ENCODE data around the gene PDLIM3. TPM values are rescaled to one million over a fixed set of nuclear protein-coding genes. Genes with fewer than 3 reads are reported as not detected.

PDLIM3 gene
- polyA plus RNA-seq, 1 donor (not counting 4 experiments of a cell fraction or from before 2014, with no cell fraction given): not detected

DNA sequence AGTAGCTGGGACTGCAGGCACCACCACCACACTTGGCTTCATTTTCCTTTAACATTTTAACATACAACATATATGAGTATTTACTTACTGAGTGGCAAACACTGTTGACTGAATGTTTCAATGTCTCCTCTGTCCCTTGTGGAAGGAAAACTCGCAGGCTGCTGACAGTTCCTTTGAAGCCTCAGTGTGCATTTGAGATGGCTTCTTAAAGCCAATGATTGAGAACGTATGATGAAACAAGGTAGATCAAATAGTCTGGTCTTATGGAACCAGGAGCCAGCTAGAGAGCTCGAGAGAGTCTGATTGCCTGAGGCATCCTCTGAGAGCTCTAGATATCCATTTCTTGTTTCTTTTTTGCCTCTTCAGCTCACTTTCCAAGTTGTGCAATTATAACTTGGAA lies 43.0 kb upstream of the PDLIM3 start:
- dilution Hi-C loops (cut with MboI; ENCODE audit: extremely low pct_ligation_motif_present, low sequenced_read_pairs): no loop called here

DNA sequence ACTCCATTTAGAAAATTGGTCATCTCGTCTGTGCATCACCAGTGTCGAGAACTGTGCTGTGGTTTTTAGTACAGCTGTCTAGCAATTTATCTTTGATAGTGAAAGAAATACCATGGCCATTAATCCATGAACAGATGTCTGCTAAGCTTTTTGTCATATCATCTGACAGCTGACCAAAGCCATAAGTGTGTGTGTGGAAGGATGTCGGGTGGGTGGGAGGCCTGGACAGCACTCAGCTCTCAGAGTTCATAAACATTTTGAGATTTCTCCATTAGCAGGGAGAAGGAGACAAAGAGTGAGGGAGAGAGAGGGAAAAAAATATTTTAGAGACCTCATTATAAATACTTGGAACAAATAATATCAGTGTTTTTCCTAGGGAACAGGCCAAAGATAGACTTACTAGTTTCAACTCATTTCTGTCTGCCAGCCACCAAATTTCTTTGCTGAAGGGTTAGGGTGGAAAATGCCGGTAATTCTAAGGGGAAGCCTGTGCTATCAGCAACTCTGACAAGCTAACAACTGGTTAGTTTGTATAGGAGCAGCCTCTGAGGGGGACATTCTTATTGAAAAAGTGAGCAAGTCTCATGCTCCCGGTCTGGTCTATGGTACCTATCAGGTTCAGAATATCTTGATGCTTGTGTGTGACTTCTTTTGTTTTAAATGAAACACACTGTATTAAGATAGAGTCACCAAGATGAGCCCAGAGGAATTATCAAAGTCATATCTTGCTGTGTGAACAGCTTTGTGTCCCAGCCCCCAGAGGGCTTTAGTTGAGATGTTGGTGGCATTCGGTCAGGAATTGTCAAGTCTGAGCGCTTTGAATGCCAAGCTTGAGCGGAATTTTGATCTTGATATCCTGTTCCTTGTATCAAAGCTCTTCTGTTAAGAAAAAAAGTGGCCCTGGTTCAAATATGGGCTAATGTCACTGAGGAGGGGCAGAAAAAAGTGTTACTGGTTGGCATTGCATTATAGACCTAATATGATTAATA lies 41.9 kb upstream of the PDLIM3 start:
- TF ChIP-seq, protein P1, sequence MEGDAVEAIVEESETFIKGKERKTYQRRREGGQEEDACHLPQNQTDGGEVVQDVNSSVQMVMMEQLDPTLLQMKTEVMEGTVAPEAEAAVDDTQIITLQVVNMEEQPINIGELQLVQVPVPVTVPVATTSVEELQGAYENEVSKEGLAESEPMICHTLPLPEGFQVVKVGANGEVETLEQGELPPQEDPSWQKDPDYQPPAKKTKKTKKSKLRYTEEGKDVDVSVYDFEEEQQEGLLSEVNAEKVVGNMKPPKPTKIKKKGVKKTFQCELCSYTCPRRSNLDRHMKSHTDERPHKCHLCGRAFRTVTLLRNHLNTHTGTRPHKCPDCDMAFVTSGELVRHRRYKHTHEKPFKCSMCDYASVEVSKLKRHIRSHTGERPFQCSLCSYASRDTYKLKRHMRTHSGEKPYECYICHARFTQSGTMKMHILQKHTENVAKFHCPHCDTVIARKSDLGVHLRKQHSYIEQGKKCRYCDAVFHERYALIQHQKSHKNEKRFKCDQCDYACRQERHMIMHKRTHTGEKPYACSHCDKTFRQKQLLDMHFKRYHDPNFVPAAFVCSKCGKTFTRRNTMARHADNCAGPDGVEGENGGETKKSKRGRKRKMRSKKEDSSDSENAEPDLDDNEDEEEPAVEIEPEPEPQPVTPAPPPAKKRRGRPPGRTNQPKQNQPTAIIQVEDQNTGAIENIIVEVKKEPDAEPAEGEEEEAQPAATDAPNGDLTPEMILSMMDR (optimal IDR thresholded peaks at IDR 0.05 in 1 of 3, IDR thresholded peaks at IDR 0.05 in 1 of 3, conservative IDR thresholded peaks at IDR 0.05 in 1 of 3; ENCODE audit: extremely low read depth in 1 of 3, insufficient read depth in 2 of 3, low read length in 3 of 3): no peak
- TF ChIP-seq EZH2 (IDR thresholded peaks at IDR 0.05; ENCODE audit: low read length): no peak
- Histone ChIP-seq H3K4me2 (ENCODE audit: control insufficient read depth, extremely low read depth, insufficient read depth, low read depth, low read length) (no peak overlapping the region), H3K36me3 (ENCODE audit: control insufficient read depth in 2 of 2, extremely low read depth in 1 of 2, insufficient read depth in 2 of 2, low read length in 2 of 2) (no peaks in the 10 kb centered on the region), H4K20me1 (ENCODE audit: control insufficient read depth, extremely low read depth, insufficient read depth, low read length) (no peaks in the 10 kb centered on the region), H3K27ac (ENCODE audit: control insufficient read depth, insufficient read depth, low read length) (no peak overlapping the region), H2AFZ (ENCODE audit: control insufficient read depth, low read length) (no peak overlapping the region), H3K9ac (ENCODE audit: control insufficient read depth, extremely low read depth, insufficient read depth, low read length) (no peak overlapping the region), H3K9me1 (ENCODE audit: control insufficient read depth, extremely low read depth, insufficient read depth, low read length) (no peaks in the 10 kb centered on the region), H3K9me3 (ENCODE audit: control insufficient read depth, low read depth, low read length) (no peaks in the 10 kb centered on the region), H3K27me3 (ENCODE audit: control insufficient read depth, extremely low read depth, insufficient read depth, low read length) (no peaks in the 10 kb centered on the region), H3K4me3 (ENCODE audit: control insufficient read depth in 2 of 3, extremely low read depth in 1 of 3, insufficient read depth in 2 of 3, low read depth in 1 of 3, low read length in 3 of 3) (no peak overlapping the region), H3K4me1 (ENCODE audit: control insufficient read depth, extremely low read depth, insufficient read depth, low read length) (peaks cover 9% of the 10 kb centered on the region), H3K79me2 (ENCODE audit: control insufficient read depth, insufficient read depth, low read length) (no peaks in the 10 kb centered on the region)
- dilution Hi-C loops (cut with MboI; ENCODE audit: extremely low pct_ligation_motif_present, low sequenced_read_pairs): no loop called here
- FAIRE-seq (no peak), DNase-seq (ENCODE audit: low read depth, low spot score) (no peak)

More for the DNA sequence above, 43.0 kb upstream of the PDLIM3 start:
- Histone ChIP-seq H3K27ac (ENCODE audit: control insufficient read depth, insufficient read depth, low read length) (no peak overlapping the region), H3K4me1 (ENCODE audit: control insufficient read depth, extremely low read depth, insufficient read depth, low read length) (peaks cover 8% of the 10 kb centered on the region), H3K9ac (ENCODE audit: control insufficient read depth, extremely low read depth, insufficient read depth, low read length) (no peak overlapping the region), H3K9me3 (ENCODE audit: control insufficient read depth, low read depth, low read length) (no peaks in the 10 kb centered on the region), H4K20me1 (ENCODE audit: control insufficient read depth, extremely low read depth, insufficient read depth, low read length) (no peaks in the 10 kb centered on the region), H2AFZ (ENCODE audit: control insufficient read depth, low read length) (no peak overlapping the region), H3K27me3 (ENCODE audit: control insufficient read depth, extremely low read depth, insufficient read depth, low read length) (no peaks in the 10 kb centered on the region), H3K4me2 (ENCODE audit: control insufficient read depth, extremely low read depth, insufficient read depth, low read depth, low read length) (no peak overlapping the region), H3K36me3 (ENCODE audit: control insufficient read depth in 2 of 2, extremely low read depth in 1 of 2, insufficient read depth in 2 of 2, low read length in 2 of 2) (no peaks in the 10 kb centered on the region), H3K4me3 (ENCODE audit: control insufficient read depth in 2 of 3, extremely low read depth in 1 of 3, insufficient read depth in 2 of 3, low read depth in 1 of 3, low read length in 3 of 3) (no peak overlapping the region), H3K9me1 (ENCODE audit: control insufficient read depth, extremely low read depth, insufficient read depth, low read length) (no peaks in the 10 kb centered on the region), H3K79me2 (ENCODE audit: control insufficient read depth, insufficient read depth, low read length) (no peaks in the 10 kb centered on the region)
- no peak for TF ChIP-seq EZH2 (IDR thresholded peaks at IDR 0.05; ENCODE audit: low read length)
- TF ChIP-seq, protein P1 (optimal IDR thresholded peaks at IDR 0.05 in 1 of 3, IDR thresholded peaks at IDR 0.05 in 1 of 3, conservative IDR thresholded peaks at IDR 0.05 in 1 of 3; ENCODE audit: extremely low read depth in 1 of 3, insufficient read depth in 2 of 3, low read length in 3 of 3): no peak
- DNase-seq (ENCODE audit: low read depth, low spot score) (no peak), FAIRE-seq (no peak)

Measured in keratinocyte (primary cell).